GM18502 (cell line): ENCODE measurements around the gene PAM16.

Experiments used
- ATAC-seq: cut with Tn5 transposase; IDR thresholded peaks from one replicate; pipeline ENCODE4 v1.9.1; 2021; ENCODE audit warnings: mild to moderate bottlenecking; ENCODE audit not compliant: unreplicated experiment, poor library complexity

Gene PAM16

DNA sequence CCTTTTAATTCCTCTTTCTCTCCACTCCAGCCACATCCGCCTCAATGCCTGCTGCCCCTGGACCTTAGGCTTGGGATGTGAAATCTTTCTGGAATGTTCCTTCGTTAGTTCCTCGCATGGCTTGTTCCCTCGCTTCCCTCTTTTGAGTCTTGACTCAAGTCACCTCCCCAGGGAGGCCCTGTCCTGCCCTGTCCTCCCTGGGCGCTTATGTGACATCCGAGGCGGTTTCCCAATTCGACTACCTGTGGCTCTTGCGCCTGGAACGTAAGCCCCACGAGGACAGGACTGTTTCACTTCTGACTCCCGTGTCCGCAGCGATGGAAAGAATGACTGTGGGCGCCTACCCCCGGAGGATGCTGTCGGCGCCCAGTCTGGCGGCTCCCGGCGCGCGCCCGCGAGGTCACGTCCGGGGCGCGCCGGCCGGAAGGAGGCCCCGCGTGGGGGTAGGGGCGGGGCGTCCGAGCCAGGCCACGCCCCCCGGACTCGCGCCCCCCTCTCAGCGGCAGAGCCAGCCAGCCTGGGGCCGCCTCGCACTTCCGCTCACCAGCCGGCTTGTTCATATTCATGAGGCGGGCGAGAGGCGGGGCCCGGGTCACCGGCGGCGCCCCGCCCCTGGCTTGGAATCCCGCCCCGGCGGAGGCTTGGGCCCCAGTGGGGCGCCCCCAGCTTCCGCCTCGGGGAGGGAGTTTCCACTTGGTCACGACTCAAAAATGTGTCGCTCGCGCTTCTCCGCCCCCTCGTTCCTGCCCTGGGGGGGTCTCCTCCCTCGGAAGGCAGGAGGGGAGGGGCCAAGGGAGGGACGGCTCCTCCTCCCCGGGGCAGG lies 43.7 kb downstream of the PAM16 start:
- peak; percentile 83 for ATAC-seq

DNA sequence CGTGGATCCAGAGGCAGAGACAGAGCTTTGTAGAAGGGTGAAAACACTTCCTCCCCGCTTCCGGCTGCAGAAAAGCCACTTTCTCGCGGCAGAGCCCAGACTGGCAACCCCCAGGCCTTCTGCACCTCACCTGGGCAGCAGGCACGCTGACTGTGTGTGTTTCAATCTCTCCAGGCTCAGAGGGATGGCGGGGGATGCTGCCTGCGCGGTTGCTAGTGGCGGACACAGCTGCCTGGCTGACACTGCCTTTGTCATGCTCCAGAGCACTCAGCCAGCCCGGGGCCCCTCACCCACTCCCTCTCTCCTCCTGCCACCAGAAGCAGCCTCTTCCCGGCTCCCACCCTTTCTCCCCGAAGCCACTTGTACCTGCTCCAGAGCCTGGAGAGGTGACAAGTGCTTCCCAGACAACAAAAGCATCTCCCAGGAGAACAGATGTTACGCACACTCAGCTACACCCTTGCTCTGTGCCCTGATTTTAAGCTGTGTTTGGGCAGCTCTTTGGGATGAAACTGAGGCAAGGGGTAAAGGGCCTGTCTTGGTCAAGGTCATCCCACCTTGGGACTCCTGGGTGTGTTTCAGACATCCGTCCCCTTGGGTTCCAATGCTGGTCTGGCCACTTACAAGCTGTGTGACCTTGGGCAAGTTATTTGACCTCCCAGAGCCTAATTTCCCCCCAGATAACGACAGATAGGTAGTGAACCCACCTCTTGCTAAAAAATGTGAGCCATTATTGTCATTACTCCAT lies 44.5 kb downstream of the PAM16 start:
- no peak for ATAC-seq

DNA sequence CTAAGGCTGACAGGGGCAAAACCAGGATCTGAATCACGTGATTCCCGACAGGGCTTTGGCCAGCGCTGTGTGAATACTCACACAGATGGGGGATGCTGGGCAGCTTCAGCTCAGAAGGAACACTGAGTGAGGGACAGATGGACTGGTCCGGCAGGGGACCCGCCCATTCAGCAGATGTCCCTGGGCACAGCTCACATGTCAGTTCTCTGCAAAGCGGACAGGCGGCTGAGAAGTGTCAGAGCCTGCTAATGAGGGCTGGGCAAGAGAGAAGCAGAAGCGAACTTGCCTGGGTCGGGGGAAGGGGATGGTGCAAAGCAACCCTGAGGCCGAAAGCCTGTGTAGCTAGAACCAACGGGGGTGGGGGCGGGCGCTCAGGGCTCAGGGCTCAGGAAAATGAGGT lies 47.1 kb downstream of the PAM16 start:
- no peak for ATAC-seq

DNA sequence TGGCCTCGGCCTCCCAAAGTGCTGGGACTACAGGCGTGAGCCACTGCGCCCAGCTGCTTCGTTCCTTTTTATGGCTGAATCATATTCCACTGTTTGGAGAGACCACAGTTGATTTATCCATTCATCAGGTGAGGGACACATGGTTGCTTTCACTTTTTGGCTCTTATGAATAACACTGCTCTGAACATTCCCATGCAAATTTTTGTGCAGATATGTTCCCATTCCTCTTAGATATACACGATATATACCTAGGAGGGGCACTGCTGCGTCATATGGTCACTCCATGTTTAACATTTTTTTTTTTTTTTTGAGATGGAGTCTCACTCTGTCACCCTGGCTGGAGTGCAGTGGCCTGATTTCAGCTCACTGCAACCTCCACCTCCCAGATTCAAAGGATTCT lies 49.2 kb downstream of the PAM16 start:
- no peak for ATAC-seq

DNA sequence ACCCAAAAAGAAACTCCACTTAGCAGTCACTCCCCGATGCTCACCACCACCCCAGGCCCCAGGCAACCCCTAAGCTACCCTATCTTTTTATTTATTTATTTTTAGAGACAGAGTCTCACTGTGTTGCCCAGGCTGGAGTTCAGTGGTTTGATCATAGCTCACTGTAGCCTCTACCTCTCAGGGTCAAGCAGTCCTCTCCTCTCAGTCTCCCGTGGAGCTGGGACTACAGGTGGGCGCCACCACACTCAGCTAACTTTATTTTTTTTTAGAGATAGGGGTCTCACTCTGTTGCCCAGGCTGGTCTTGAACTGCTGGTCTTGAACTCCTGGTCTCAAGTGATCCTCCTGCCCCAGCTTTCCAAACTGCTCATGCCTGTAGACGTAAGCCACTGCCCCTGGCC lies 49.9 kb downstream of the PAM16 start:
- no peak for ATAC-seq

DNA sequence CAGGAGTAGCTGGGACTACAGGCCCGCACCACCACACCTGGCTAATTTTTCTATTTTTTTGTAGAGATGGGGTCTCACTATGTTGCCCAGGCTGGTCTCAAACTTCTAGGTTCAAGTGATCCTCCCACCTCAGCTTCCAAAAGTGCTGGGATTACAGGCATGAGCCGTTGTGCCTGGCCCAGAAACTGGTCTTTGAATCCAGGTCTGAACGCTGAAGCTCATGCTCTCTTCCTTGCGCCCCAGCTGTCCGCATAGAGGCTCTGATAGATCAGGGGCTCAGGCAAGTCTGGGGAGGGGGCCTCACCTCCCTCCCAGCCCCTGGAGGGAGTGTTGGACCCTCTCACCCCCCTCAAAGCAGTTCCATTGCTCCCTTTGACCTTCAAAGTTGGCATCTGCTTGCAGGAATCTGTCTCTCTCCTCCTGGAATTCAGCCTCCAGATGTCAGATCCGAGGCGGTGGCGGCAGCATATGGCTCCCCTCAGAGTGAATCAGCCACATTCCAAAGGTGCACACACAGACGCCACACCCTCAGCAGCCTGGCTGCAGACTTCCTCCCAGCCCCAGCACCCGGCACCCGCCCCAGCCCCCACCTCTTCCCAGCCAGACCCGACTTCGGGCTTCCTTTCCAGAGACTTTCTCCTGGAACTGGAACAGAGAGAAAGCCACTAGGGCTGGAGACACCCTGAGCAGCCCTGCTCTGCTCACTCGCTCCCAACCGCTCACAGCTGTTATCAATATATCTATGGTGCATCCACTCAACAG lies 52.2 kb downstream of the PAM16 start:
- no peak for ATAC-seq

DNA sequence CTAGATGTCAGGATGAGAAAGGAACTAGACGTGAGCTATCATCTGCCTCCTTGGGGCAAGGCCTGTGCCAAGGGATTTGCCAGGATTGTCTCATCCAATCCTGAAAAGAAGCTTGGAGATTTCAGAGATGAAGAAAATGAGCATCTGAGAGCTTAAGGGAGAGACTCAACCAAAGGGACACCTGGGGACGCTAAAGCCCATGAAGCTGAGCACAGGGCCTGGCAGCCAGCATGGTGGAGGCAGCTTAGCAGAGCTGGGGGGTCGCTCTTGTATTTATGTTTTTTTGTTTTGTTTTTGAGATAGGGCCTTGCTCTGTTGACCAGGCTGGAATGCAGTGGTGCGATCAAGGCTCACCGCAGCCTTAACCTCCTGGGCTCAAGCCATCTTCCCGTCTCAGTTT lies 53.6 kb downstream of the PAM16 start:
- ATAC-seq, result no peak

DNA sequence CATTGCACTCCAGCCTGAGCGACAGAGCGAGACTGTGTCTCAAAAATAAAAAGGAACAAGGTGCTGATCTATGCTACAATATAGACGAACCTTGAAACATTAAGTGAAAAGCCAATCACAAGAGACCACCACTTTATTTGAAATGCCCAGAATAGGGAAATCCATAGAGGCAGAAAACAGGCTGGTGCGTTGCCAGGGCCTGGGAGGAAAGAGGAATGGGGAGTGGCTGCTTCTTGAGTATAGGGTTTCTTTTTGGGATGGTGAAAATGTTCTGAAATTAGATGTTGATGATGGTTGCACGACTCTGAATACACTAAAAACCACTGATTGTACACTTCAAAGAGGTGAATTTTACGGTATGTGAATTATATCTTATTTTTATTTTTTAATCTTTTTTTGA lies 55.5 kb downstream of the PAM16 start:
- no peak for ATAC-seq

DNA sequence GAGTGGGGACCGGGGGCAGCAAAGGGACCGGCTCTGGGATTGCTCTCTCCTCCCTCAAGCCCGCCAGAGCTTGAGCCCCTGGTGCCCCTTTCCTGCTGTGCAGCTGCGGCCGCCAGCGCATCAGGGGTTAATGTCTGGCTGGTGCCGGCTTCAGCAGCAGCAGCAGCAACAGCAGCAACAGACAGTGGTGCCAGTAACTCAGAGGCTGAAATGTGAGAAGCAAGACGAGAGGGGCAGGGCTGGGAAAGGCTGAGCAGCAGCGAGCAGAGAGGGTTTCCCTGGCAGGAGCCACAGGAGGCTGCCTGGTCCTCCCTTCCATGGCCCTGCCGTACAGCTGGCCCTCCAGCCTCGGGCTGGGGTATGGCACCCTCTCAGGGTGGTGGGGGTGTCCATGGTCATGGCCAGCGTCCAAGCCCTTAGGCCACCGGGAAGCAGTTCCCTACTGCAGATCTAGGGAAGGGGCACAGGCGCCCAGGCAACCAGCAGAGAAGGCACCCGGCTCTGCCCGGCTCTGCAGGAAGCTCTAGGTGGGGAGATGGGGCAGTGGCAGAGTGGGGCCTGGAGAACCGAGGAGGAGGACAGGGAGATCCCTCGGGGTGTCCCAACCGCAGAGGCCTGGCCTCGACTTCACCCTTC lies 57.2 kb downstream of the PAM16 start:
- ATAC-seq, result no peak

DNA sequence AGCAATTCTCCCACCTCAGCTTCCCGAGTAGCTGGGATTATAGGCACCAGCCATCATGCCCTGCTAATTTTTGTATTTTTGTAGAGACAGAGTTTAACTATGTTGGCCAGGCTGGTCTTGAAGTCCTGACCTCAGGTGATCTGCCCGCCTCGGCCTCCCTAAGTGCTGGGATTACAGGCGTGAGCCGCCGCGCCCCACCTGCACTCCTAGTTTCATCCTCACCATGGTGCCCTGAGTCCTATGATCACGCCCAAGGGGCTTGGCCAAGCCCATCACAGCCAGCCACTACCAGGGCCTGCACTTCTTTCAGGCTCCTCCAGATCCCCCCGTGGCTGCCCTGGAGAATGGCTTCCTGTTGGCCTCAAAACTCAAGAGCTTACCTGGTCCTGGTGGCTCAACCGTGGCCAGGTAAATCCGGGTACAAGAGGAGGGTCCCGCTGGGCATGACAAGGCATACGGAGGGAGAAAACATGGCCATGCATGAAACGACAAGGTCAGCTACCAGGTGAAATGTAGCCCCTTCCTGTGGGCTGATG lies 57.9 kb downstream of the PAM16 start:
- no peak for ATAC-seq

DNA sequence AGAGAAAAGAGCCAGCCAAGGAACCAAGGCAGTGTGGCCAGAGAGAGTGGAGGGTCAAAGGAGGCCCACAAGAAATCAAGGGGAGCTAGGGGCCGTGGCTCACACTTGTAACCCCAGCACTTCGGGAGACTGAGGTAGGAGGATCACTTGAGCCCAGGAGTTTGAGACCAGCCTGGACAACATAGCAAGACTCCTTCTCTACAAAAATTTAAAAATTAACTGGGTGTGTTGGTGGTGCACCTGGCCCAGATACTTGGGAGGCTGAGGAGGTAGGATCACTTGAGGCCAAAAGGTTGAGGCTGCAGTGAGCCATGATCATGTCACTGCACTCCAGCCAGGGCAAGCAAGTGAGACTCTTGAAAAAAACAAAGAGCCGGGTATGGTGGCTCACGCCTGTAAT lies 59.4 kb downstream of the PAM16 start:
- ATAC-seq, result no peak
